ENCODE measurements around the gene CKB. TPM values are rescaled to one million over a fixed set of nuclear protein-coding genes. Genes with fewer than 3 reads are reported as not detected.

Gene CKB
- total RNA-seq, 1 donor from 2014 or later = 661 TPM

GRCh38 chr14:103510724-103511693 is 11.6 kb downstream of the CKB start:
- H3K36me3 ChIP-seq = peaks cover 41% of the 10 kb centered on the region
- DNase-seq = no peak
- no peak for TF ChIP-seq CTCF (IDR thresholded peaks at IDR 0.05; ENCODE audit: borderline replicate concordance)

GRCh38 chr14:103509864-103510723 is 12.5 kb downstream of the CKB start:
- Histone ChIP-seq H3K4me3 (no peak overlapping the region), H3K36me3 (peaks cover 50% of the 10 kb centered on the region), H3K9me3 (replicated peaks) (no peaks in the 10 kb centered on the region), H3K27ac (replicated peaks) (no peak overlapping the region), H3K27me3 (ENCODE audit: low read depth) (no peaks in the 10 kb centered on the region), H3K4me1 (peaks cover 33% of the 10 kb centered on the region)
- no peak for DNase-seq
- intact Hi-C loops (cut with micrococcal nuclease) = no loop called here
- no peak for TF ChIP-seq CTCF (IDR thresholded peaks at IDR 0.05; ENCODE audit: borderline replicate concordance)

More at GRCh38 chr14:103510724-103511693, 11.6 kb downstream of the CKB start:
- Histone ChIP-seq H3K27ac (replicated peaks) (no peak overlapping the region), H3K9me3 (replicated peaks) (no peaks in the 10 kb centered on the region), H3K4me3 (no peak overlapping the region), H3K27me3 (ENCODE audit: low read depth) (no peaks in the 10 kb centered on the region), H3K4me1 (peaks cover 39% of the 10 kb centered on the region)
- intact Hi-C loops (cut with micrococcal nuclease) = no loop called here

- no peaks in the 10 kb centered on the region for H3K27me3 ChIP-seq (ENCODE audit: low read depth)
- no peak for TF ChIP-seq CTCF (IDR thresholded peaks at IDR 0.05; ENCODE audit: borderline replicate concordance)
- H3K4me1 ChIP-seq = peaks cover 26% of the 10 kb centered on the region
- H3K9me3 ChIP-seq (replicated peaks) = no peaks in the 10 kb centered on the region
- intact Hi-C loops (cut with micrococcal nuclease) = no loop called here
- no peak overlapping the region for H3K4me3 ChIP-seq
- H3K36me3 ChIP-seq = peaks cover 64% of the 10 kb centered on the region
- peak overlapping the region; percentile 18 for H3K27ac ChIP-seq (replicated peaks)
- DNase-seq = no peak
Observed at GRCh38 chr14:103508521-103509329, 13.9 kb downstream of the CKB start.

GRCh38 chr14:103507751-103508150 is 14.9 kb downstream of the CKB start:
- H3K4me1 ChIP-seq = peaks cover 16% of the 10 kb centered on the region
- no peaks in the 10 kb centered on the region for H3K9me3 ChIP-seq (replicated peaks)
- intact Hi-C loops (cut with micrococcal nuclease) = no loop called here
- no peak for DNase-seq
- H3K36me3 ChIP-seq = peaks cover 73% of the 10 kb centered on the region
- no peaks in the 10 kb centered on the region for H3K27me3 ChIP-seq (ENCODE audit: low read depth)
- no peak for TF ChIP-seq CTCF (IDR thresholded peaks at IDR 0.05; ENCODE audit: borderline replicate concordance)
- peak overlapping the region; percentile 45 for H3K27ac ChIP-seq (replicated peaks)
- no peak overlapping the region for H3K4me3 ChIP-seq
